Astrocyte (in vitro differentiated cells and primary cell): Measurements from ENCODE around the gene SUFU. TPM values are rescaled to one million over a fixed set of nuclear protein-coding genes. Genes with fewer than 3 reads are reported as not detected.
A peak's percentile ranks its signal among the peaks of the same experiment; 100 is the strongest.

Source experiments
- DNase-seq: peaks from one replicate; pipeline ENCODE4 v3.0.0-alpha.2; 2010; ENCODE audit warnings: low read depth
- FAIRE-seq: peaks from 2 replicates; lab custom pipeline; 2011; peaks lifted over from hg19 to GRCh38; lab: Jason Lieb, UNC
- H2AFZ ChIP-seq: 2 replicates; pipeline ENCODE4 v1.6.0; 2012; ENCODE audit warnings: low read depth, low read length, inconsistent platforms
- H3K27ac ChIP-seq: 2 replicates; pipeline ENCODE4 v1.5.1; 2011; ENCODE audit warnings: low read depth, low read length, inconsistent platforms
- H3K27me3 ChIP-seq: 2 replicates; pipeline ENCODE4 v1.6.0; 2011; ENCODE audit warnings: low read length, inconsistent platforms; ENCODE audit not compliant: insufficient read depth
- H3K36me3 ChIP-seq: 2 replicates; pipeline ENCODE4 v1.5.1; 2011; ENCODE audit warnings: low read length, inconsistent platforms; ENCODE audit not compliant: insufficient read depth
- H3K4me1 ChIP-seq: 2 replicates; pipeline ENCODE4 v1.5.1; 2011; ENCODE audit warnings: low read length, inconsistent platforms; ENCODE audit not compliant: insufficient read depth
- H3K4me2 ChIP-seq: 2 replicates; pipeline ENCODE4 v1.6.0; 2012; ENCODE audit warnings: low read length, inconsistent platforms
- H3K4me3 ChIP-seq: 2 replicates; pipeline ENCODE4 v1.5.1; 2011; ENCODE audit warnings: low read depth, mild to moderate bottlenecking, low read length, inconsistent platforms; ENCODE audit not compliant: insufficient read depth
- H3K79me2 ChIP-seq: 2 replicates; pipeline ENCODE4 v1.6.0; 2012; ENCODE audit warnings: mild to moderate bottlenecking, low read length, inconsistent platforms; ENCODE audit not compliant: insufficient read depth
- H3K9ac ChIP-seq: 2 replicates; pipeline ENCODE4 v1.6.0; 2012; ENCODE audit warnings: mild to moderate bottlenecking, low read length, inconsistent platforms
- H3K9me3 ChIP-seq: 2 replicates; pipeline ENCODE4 v1.5.1; 2012; ENCODE audit warnings: low read depth, mild to moderate bottlenecking, low read length, inconsistent platforms; ENCODE audit not compliant: insufficient read depth
- H4K20me1 ChIP-seq: 2 replicates; pipeline ENCODE4 v1.6.0; 2012; ENCODE audit warnings: low read length, inconsistent platforms; ENCODE audit not compliant: insufficient read depth
- H3K27ac Mint-ChIP-seq: one replicate; pipeline ENCODE4 v1.8.0; 2021; ENCODE audit warnings: mild to moderate bottlenecking, mixed read lengths; ENCODE audit not compliant: unreplicated experiment
- H3K27me3 Mint-ChIP-seq: one replicate; pipeline ENCODE4 v1.8.0; 2021; ENCODE audit warnings: low read depth, mixed read lengths; ENCODE audit not compliant: unreplicated experiment
- H3K36me3 Mint-ChIP-seq: one replicate; pipeline ENCODE4 v1.8.0; 2021; ENCODE audit warnings: low read depth, mixed read lengths; ENCODE audit not compliant: unreplicated experiment
- H3K4me1 Mint-ChIP-seq: one replicate; pipeline ENCODE4 v1.8.0; 2021; ENCODE audit warnings: low read depth, mixed read lengths; ENCODE audit not compliant: unreplicated experiment
- H3K4me3 Mint-ChIP-seq: one replicate; pipeline ENCODE4 v1.8.0; 2021; ENCODE audit warnings: mild to moderate bottlenecking, moderate library complexity, mixed read lengths; ENCODE audit not compliant: unreplicated experiment
- H3K9me3 Mint-ChIP-seq: one replicate; pipeline ENCODE4 v1.8.0; 2021; ENCODE audit warnings: mild to moderate bottlenecking, mixed read lengths; ENCODE audit not compliant: unreplicated experiment
- EZH2 ChIP-seq: IDR thresholded peaks from 2 replicates; pipeline ENCODE4 v1.6.1; 2012; ENCODE audit warnings: mild to moderate bottlenecking, low read length, inconsistent platforms; ENCODE audit not compliant: insufficient read depth
- total RNA-seq: library from RNA; stranded (reverse); gene quantifications from 2 replicates; pipeline ENCODE4 v1.2.1, GENCODE V29; 2021
- TF ChIP-seq, protein P1 (sequence below): IDR thresholded peaks from 2 replicates; pipeline ENCODE4 v1.5.1; 2011; ENCODE audit warnings: low read depth, mild to moderate bottlenecking, inconsistent platforms, low read length, moderate library complexity; ENCODE audit not compliant: insufficient read depth

Gene SUFU
- total RNA-seq, 1 donor from 2014 or later, result 25.8 TPM

GRCh38 chr10:102519246-102519825 lies 15.6 kb downstream of the SUFU start:
- no peak overlapping the region for H3K4me3 Mint-ChIP-seq
- no peak overlapping the region for H2AFZ ChIP-seq
- peaks cover 15% of the 10 kb centered on the region for H3K79me2 ChIP-seq
- no peak overlapping the region for H3K27ac ChIP-seq
- no peak overlapping the region for H3K27ac Mint-ChIP-seq
- no peaks in the 10 kb centered on the region for H3K9me3 Mint-ChIP-seq
- H3K4me1 Mint-ChIP-seq, result peaks cover 27% of the 10 kb centered on the region
- H3K36me3 ChIP-seq, result no peaks in the 10 kb centered on the region
- no peaks in the 10 kb centered on the region for H3K27me3 ChIP-seq
- no peak overlapping the region for H3K4me3 ChIP-seq
- peaks cover 19% of the 10 kb centered on the region for H3K4me1 ChIP-seq
- no peaks in the 10 kb centered on the region for H3K27me3 Mint-ChIP-seq
- H3K36me3 Mint-ChIP-seq, result peaks cover 17% of the 10 kb centered on the region
- H4K20me1 ChIP-seq, result peaks cover 55% of the 10 kb centered on the region
- no peak for DNase-seq
- H3K9me3 ChIP-seq, result no peaks in the 10 kb centered on the region
- H3K4me2 ChIP-seq, result no peak overlapping the region
- no peak overlapping the region for H3K9ac ChIP-seq
- no peak for TF ChIP-seq EZH2
- TF ChIP-seq, protein P1, sequence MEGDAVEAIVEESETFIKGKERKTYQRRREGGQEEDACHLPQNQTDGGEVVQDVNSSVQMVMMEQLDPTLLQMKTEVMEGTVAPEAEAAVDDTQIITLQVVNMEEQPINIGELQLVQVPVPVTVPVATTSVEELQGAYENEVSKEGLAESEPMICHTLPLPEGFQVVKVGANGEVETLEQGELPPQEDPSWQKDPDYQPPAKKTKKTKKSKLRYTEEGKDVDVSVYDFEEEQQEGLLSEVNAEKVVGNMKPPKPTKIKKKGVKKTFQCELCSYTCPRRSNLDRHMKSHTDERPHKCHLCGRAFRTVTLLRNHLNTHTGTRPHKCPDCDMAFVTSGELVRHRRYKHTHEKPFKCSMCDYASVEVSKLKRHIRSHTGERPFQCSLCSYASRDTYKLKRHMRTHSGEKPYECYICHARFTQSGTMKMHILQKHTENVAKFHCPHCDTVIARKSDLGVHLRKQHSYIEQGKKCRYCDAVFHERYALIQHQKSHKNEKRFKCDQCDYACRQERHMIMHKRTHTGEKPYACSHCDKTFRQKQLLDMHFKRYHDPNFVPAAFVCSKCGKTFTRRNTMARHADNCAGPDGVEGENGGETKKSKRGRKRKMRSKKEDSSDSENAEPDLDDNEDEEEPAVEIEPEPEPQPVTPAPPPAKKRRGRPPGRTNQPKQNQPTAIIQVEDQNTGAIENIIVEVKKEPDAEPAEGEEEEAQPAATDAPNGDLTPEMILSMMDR, result no peak
- FAIRE-seq, result no peak

DNA sequence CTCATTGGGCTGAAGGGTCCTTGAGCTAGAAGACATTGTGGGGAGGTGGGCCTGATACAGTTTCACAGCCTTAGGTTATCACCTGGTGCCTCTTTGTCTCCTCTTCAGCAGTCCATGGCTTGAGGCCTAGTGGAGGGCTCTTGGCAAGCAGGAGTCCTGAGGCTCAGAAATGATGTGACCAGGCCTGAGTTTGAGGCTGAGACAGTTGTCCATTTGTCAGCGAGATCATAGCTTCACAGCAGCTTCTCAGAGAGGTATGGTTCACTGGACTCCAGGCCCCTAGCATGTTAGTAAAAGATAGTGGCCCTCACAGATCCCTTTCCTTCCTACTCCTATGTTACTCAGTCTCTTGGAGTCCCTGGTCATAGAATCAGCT lies 19.1 kb downstream of the SUFU start:
- FAIRE-seq, result no peak
- Histone ChIP-seq H2AFZ (no peak overlapping the region), H3K27ac (no peak overlapping the region), H3K79me2 (peaks cover 8% of the 10 kb centered on the region), H3K4me2 (peak overlapping the region; percentile 43), H3K9ac (no peak overlapping the region), H3K4me1 (peaks cover 13% of the 10 kb centered on the region), H3K36me3 (no peaks in the 10 kb centered on the region), H3K9me3 (no peaks in the 10 kb centered on the region), H4K20me1 (peaks cover 37% of the 10 kb centered on the region), H3K4me3 (no peak overlapping the region), H3K27me3 (no peaks in the 10 kb centered on the region)
- Mint-ChIP-seq H3K9me3 (no peaks in the 10 kb centered on the region), H3K4me3 (no peak overlapping the region), H3K4me1 (peaks cover 18% of the 10 kb centered on the region), H3K27ac (peak overlapping the region; percentile 78), H3K27me3 (no peaks in the 10 kb centered on the region), H3K36me3 (peaks cover 13% of the 10 kb centered on the region)
- DNase-seq, result no peak
- TF ChIP-seq EZH2, result no peak
- TF ChIP-seq, protein P1, result no peak

DNA sequence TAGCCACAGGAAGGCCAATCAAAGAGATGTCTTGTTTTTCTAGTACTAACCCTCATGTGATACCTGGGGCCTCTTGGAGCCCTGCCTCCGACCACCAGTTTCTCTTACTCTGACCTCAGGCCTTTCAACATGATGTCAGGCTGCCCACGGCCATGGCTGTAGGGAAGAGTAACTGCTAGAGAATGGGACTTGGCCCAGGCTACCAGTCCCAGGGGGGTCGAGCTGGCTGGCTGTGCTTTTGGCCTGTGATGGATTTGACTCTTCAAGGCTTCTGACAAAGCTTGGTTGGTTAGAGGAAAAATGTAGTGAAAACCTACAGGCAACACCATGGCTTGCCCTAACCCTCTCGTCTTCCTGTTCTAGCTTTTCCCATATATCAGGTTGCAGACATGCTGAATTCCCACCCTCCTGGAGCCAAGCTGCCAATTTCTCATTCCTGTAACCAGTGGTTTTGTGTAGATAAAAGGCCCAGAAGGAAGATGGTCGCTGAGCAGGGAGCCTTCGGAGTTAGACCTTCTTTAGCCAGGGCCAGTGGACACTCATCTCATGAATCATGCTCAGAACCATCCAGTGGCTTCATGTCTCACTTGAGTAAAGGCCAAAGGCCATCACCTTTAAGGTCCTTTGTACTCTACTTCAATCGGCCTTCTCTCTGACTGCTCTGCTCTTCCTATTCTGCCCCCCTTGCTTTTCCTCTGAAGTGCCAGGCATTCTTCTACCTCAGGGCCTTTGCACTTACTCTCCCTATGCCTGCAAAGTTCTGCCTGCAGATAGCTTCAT lies 19.7 kb downstream of the SUFU start:
- no peak for FAIRE-seq
- Mint-ChIP-seq H3K4me3 (peak overlapping the region; percentile 50), H3K27ac (peak overlapping the region; percentile 78), H3K36me3 (peaks cover 13% of the 10 kb centered on the region), H3K4me1 (peaks cover 18% of the 10 kb centered on the region), H3K9me3 (no peaks in the 10 kb centered on the region), H3K27me3 (no peaks in the 10 kb centered on the region)
- peak; percentile 85 for DNase-seq
- H3K4me1 ChIP-seq, result peaks cover 13% of the 10 kb centered on the region
- H3K4me3 ChIP-seq, result no peak overlapping the region
- no peaks in the 10 kb centered on the region for H3K27me3 ChIP-seq
- no peak overlapping the region for H3K27ac ChIP-seq
- H3K9ac ChIP-seq, result peak overlapping the region; percentile 5
- H3K36me3 ChIP-seq, result no peaks in the 10 kb centered on the region
- peaks cover 38% of the 10 kb centered on the region for H4K20me1 ChIP-seq
- TF ChIP-seq, protein P1, result no peak
- TF ChIP-seq EZH2, result no peak
- no peak overlapping the region for H2AFZ ChIP-seq
- peaks cover 8% of the 10 kb centered on the region for H3K79me2 ChIP-seq
- H3K4me2 ChIP-seq, result peak overlapping the region; percentile 43
- no peaks in the 10 kb centered on the region for H3K9me3 ChIP-seq
